RKO (cell line): Measurements from ENCODE around the gene WSCD1.

Experiments
- DNase-seq: peaks from one replicate; pipeline ENCODE4 v3.0.0-alpha.2; 2016; ENCODE audit warnings: low spot score

Gene WSCD1

GRCh38 chr17:6108382-6108781 is 38.2 kb downstream of the WSCD1 start:
- no peak for DNase-seq

- DNase-seq: no peak
Measured at GRCh38 chr17:6108987-6109386, 38.8 kb downstream of the WSCD1 start.

- DNase-seq: no peak
Measured at GRCh38 chr17:6109536-6109935, 39.4 kb downstream of the WSCD1 start.

- DNase-seq: no peak
Measured at GRCh38 chr17:6110088-6110487, 39.9 kb downstream of the WSCD1 start.

- DNase-seq: peak; percentile 76
Measured at GRCh38 chr17:6110592-6110991, 40.4 kb downstream of the WSCD1 start.

GRCh38 chr17:6120351-6120750 is 50.2 kb downstream of the WSCD1 start:
- no peak for DNase-seq

GRCh38 chr17:6124856-6125255 is 54.7 kb downstream of the WSCD1 start:
- no peak for DNase-seq

- DNase-seq: no peak
Measured at GRCh38 chr17:6126768-6127167, 56.6 kb downstream of the WSCD1 start.

GRCh38 chr17:6134721-6135120 is 64.5 kb downstream of the WSCD1 start:
- no peak for DNase-seq

- DNase-seq: no peak
Measured at GRCh38 chr17:6135236-6135635, 65.1 kb downstream of the WSCD1 start.

- DNase-seq: no peak
Measured at GRCh38 chr17:6135996-6136395, 65.8 kb downstream of the WSCD1 start.

- DNase-seq: no peak
Measured at GRCh38 chr17:6137716-6138502, 67.7 kb downstream of the WSCD1 start.

- no peak for DNase-seq
Measured at GRCh38 chr17:6138761-6139446, 68.7 kb downstream of the WSCD1 start.

- DNase-seq: no peak
Measured at GRCh38 chr17:6139447-6139832, 69.3 kb downstream of the WSCD1 start.

GRCh38 chr17:6140188-6140587 is 70.0 kb downstream of the WSCD1 start:
- DNase-seq: no peak

- no peak for DNase-seq
Measured at GRCh38 chr17:6140728-6141330, 70.7 kb downstream of the WSCD1 start.

- DNase-seq: no peak
Measured at GRCh38 chr17:6142701-6143100, 72.5 kb downstream of the WSCD1 start.

GRCh38 chr17:6145946-6146345 is 75.8 kb downstream of the WSCD1 start:
- DNase-seq: peak; percentile 2

GRCh38 chr17:6147042-6147441 is 76.9 kb downstream of the WSCD1 start:
- DNase-seq: no peak

- DNase-seq: no peak
Measured at GRCh38 chr17:6153375-6153774, 83.2 kb downstream of the WSCD1 start.

- DNase-seq: no peak
Measured at GRCh38 chr17:6157716-6158115, 87.5 kb downstream of the WSCD1 start.

- DNase-seq: no peak
Measured at GRCh38 chr17:6159541-6160231, 89.5 kb downstream of the WSCD1 start.

GRCh38 chr17:6160232-6160555 is 90.0 kb downstream of the WSCD1 start:
- DNase-seq: no peak
